Mesenchymal stem cell (in vitro differentiated cells and primary cell): ENCODE data around the gene CHCHD2.
"Not testable (repeated sequence)": the region's sequence is repeated elsewhere in the genome, so short reads cannot be mapped to it uniquely, and the experiment has no call there.

Experiments used
- DNase-seq: peaks from one replicate; pipeline ENCODE4 v3.0.0-alpha.2; 2013
- H2AFZ ChIP-seq: one replicate; pipeline ENCODE4 v1.6.1; 2013; ENCODE audit warnings: low read depth, mild to moderate bottlenecking, control low read depth, inconsistent platforms, low read length, moderate library complexity
- H2AK5ac ChIP-seq: 2 replicates; pipeline ENCODE4 v1.6.1; 2013; ENCODE audit warnings: low read length, moderate library complexity, mild to moderate bottlenecking, inconsistent platforms; ENCODE audit not compliant: severe bottlenecking
- H2BK120ac ChIP-seq: one replicate; pipeline ENCODE4 v1.6.1; 2013; ENCODE audit warnings: low read depth, mild to moderate bottlenecking, inconsistent platforms, low read length, moderate library complexity
- H2BK12ac ChIP-seq, 2 experiments: one replicate each; pipeline ENCODE4 v1.6.1; 2013; ENCODE audit warnings: inconsistent platforms in 2 of 2, low read length in 2 of 2, mild to moderate bottlenecking in 2 of 2, moderate library complexity in 2 of 2, control low read depth in 1 of 2
- H2BK15ac ChIP-seq: one replicate; pipeline ENCODE4 v1.6.1; 2013; ENCODE audit warnings: mild to moderate bottlenecking, low read depth, inconsistent platforms; ENCODE audit not compliant: poor library complexity, severe bottlenecking
- H2BK5ac ChIP-seq: 2 replicates; pipeline ENCODE4 v1.6.1; 2013; ENCODE audit warnings: low read depth, mild to moderate bottlenecking, low read length, control low read depth, inconsistent platforms; ENCODE audit not compliant: poor library complexity, severe bottlenecking
- H3K14ac ChIP-seq, 2 experiments: one replicate each; pipeline ENCODE4 v1.6.1; 2013; ENCODE audit warnings: inconsistent platforms in 2 of 2, low read length in 2 of 2, control low read depth in 1 of 2, mild to moderate bottlenecking in 1 of 2, moderate library complexity in 1 of 2
- H3K18ac ChIP-seq, 2 experiments: one replicate each; pipeline ENCODE4 v1.6.1; 2013; ENCODE audit warnings: inconsistent platforms in 2 of 2, low read length in 2 of 2, control low read depth in 1 of 2, low read depth in 1 of 2, mild to moderate bottlenecking in 1 of 2
- H3K23ac ChIP-seq, 2 experiments: one replicate each; pipeline ENCODE4 v1.6.1; 2013; ENCODE audit warnings: inconsistent platforms in 2 of 2, low read length in 2 of 2, mild to moderate bottlenecking in 2 of 2, moderate library complexity in 2 of 2, control low read depth in 1 of 2
- H3K27ac ChIP-seq: 2 replicates; pipeline ENCODE4 v1.5.1; 2013; ENCODE audit warnings: mild to moderate bottlenecking, moderate library complexity, low read length, control low read depth, inconsistent platforms; ENCODE audit not compliant: poor library complexity, severe bottlenecking
- H3K27me3 ChIP-seq, 2 experiments: 2 replicates each; pipeline versions ENCODE4 v1.6.1 to v1.7.0; 2013; ENCODE audit warnings: low read length in 2 of 2, mild to moderate bottlenecking in 2 of 2, moderate library complexity in 2 of 2, control low read depth in 1 of 2, inconsistent platforms in 1 of 2; ENCODE audit not compliant: control insufficient read depth in 1 of 2, insufficient read depth in 1 of 2
- H3K36me3 ChIP-seq, 2 experiments: 2 replicates each; pipeline versions ENCODE4 v1.6.1 to v1.7.0; 2013; ENCODE audit warnings: low read length in 2 of 2, control low read depth in 1 of 2, inconsistent platforms in 1 of 2, low read depth in 1 of 2, mild to moderate bottlenecking in 1 of 2; ENCODE audit not compliant: insufficient read depth in 2 of 2, control insufficient read depth in 1 of 2
- H3K4ac ChIP-seq, 2 experiments: one replicate each; pipeline ENCODE4 v1.6.1; 2013; ENCODE audit warnings: inconsistent platforms in 2 of 2, low read length in 2 of 2, mild to moderate bottlenecking in 2 of 2, moderate library complexity in 2 of 2, control low read depth in 1 of 2, low read depth in 1 of 2
- H3K4me1 ChIP-seq: 2 replicates; pipeline ENCODE4 v1.6.1; 2013; ENCODE audit warnings: low read depth, low read length, control low read depth; ENCODE audit not compliant: control insufficient read depth, insufficient read depth
- H3K4me2 ChIP-seq: 2 replicates; pipeline ENCODE4 v1.6.1; 2013; ENCODE audit warnings: low read length, mild to moderate bottlenecking, inconsistent platforms; ENCODE audit not compliant: poor library complexity, severe bottlenecking
- H3K4me3 ChIP-seq, 2 experiments: 2 replicates each; pipeline versions ENCODE4 v1.5.1 to v1.7.0; 2013; ENCODE audit warnings: low read length in 2 of 2, mild to moderate bottlenecking in 2 of 2, control low read depth in 1 of 2, low read depth in 1 of 2; ENCODE audit not compliant: insufficient read depth in 1 of 2
- H3K79me1 ChIP-seq: replicated peaks from 2 replicates; pipeline ENCODE4 v1.6.1; 2013; ENCODE audit warnings: mild to moderate bottlenecking, control low read depth, low read length, inconsistent platforms; ENCODE audit not compliant: poor library complexity, severe bottlenecking
- H3K9ac ChIP-seq: 2 replicates; pipeline ENCODE4 v1.7.0; 2013; ENCODE audit warnings: mild to moderate bottlenecking, low read length, moderate library complexity
- H3K9me3 ChIP-seq: 2 replicates; pipeline ENCODE4 v1.7.0; 2013; ENCODE audit warnings: mild to moderate bottlenecking, low read length; ENCODE audit not compliant: control insufficient read depth
- H4K8ac ChIP-seq: one replicate; pipeline ENCODE4 v1.6.1; 2013; ENCODE audit warnings: inconsistent platforms, mild to moderate bottlenecking, low read length, moderate library complexity
- H4K91ac ChIP-seq: one replicate; pipeline ENCODE4 v1.6.1; 2013; ENCODE audit warnings: mild to moderate bottlenecking, low read length, inconsistent platforms
- WGBS: methylation state at CpG from one replicate; pipeline ENCODE4 v1.1.7; 2013; ENCODE audit warnings: mixed read lengths; 5-methylcytosine and 5-hydroxymethylcytosine counted together

Gene CHCHD2

DNA sequence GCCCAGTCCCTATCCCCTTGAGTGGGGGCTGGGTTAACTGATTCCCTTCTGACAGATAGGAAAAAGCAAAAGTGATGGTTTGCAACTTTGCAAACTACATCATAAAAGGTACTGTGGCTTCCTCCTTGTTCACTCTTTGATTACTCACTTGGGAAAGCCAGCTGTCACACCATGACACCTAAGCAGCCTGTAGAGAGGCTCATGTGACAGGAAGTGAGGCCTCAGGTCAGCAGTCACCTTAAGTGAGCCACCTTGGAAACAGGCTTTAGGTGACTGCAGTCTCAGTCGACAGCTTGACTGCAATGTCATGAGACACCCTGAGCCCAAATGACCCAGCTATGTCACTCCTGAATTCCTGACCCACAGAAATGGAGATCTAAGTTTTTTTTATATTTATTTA lies 4.3 kb upstream of the CHCHD2 start:
- no peak overlapping the region for H3K4ac ChIP-seq
- no peak overlapping the region for H4K8ac ChIP-seq
- no peaks in the 10 kb centered on the region for H3K79me1 ChIP-seq
- no peak overlapping the region for H2BK5ac ChIP-seq
- no peak overlapping the region for H3K23ac ChIP-seq
- H2BK12ac ChIP-seq, result no peak overlapping the region
- no CpG with 5 or more reads among the region's 1 CpG for WGBS
- H3K4me1 ChIP-seq, result no peaks in the 10 kb centered on the region
- no peaks in the 10 kb centered on the region for H3K36me3 ChIP-seq
- no peaks in the 10 kb centered on the region for H3K9me3 ChIP-seq
- H4K91ac ChIP-seq, result no peak overlapping the region
- no peak overlapping the region for H2BK120ac ChIP-seq
- no peak overlapping the region for H3K4me3 ChIP-seq
- no peak overlapping the region for H3K4me2 ChIP-seq
- no peak overlapping the region for H2BK15ac ChIP-seq
- H2AK5ac ChIP-seq, result no peak overlapping the region
- no peak overlapping the region for H2AFZ ChIP-seq
- H3K9ac ChIP-seq, result no peak overlapping the region
- no peak overlapping the region for H3K14ac ChIP-seq
- no peak for DNase-seq
- no peak overlapping the region for H3K27ac ChIP-seq
- H3K18ac ChIP-seq, result no peak overlapping the region
- no peaks in the 10 kb centered on the region for H3K27me3 ChIP-seq

DNA sequence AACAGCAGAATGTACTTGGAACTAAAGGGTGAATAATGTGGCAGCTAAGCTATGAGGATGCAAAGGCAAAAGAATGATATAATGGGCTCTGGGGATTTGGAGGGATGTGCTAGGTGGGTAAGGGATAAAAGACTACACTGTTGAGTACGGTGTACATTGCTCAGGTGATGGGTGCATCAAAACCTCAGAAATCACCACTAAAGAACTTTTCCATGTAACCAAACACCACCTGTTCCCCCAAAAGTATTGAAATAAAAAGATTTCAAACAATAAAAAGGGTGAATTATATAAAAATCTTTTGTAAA lies 1.6 kb upstream of the CHCHD2 start:
- Histone ChIP-seq H3K4me3 (no peak overlapping the region), H3K27ac (no peak overlapping the region), H3K79me1 (no peaks in the 10 kb centered on the region), H3K14ac (no peak overlapping the region), H4K8ac (no peak overlapping the region), H2BK15ac (no peak overlapping the region), H3K4me1 (no peaks in the 10 kb centered on the region), H3K4me2 (no peak overlapping the region), H2BK12ac (no peak overlapping the region), H3K23ac (no peak overlapping the region), H2BK5ac (no peak overlapping the region), H3K9me3 (no peaks in the 10 kb centered on the region), H3K18ac (no peak overlapping the region), H2BK120ac (no peak overlapping the region), H4K91ac (no peak overlapping the region), H3K4ac (no peak overlapping the region), H3K27me3 (no peaks in the 10 kb centered on the region), H3K9ac (no peak overlapping the region), H2AK5ac (no peak overlapping the region), H3K36me3 (peaks cover 7 to 13% of the 10 kb centered on the region in 2 experiments), H2AFZ (no peak overlapping the region)
- DNase-seq, result no peak
- no CpG with 5 or more reads among the region's 1 CpG for WGBS

DNA sequence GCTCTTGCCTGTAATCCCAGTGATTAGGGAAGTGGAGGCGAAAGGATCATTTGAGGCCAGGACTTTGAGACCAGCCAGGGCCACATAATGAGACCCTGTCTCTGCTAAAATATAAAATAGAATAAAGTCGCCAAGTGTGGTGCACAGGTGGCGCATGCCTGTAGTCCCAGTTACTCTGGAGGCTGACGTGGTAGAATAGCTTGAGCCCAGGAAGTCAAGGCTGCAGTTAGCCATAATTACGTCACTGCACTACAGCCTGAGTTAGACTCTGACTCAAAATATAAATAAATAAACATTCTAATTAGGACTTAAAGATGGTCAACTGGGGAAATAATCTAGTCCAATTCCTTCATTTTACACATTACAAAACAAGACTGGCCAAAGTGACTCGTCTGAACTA lies 768 bp downstream of the CHCHD2 start:
- Histone ChIP-seq H3K4me2 (peak overlapping the region; percentile 47), H2AFZ (no peak overlapping the region), H3K27ac (no peak overlapping the region), H4K8ac (no peak overlapping the region), H3K4me3 (peak overlapping the region in 1 of 2 experiments; percentile 97), H2AK5ac (no peak overlapping the region), H3K27me3 (no peaks in the 10 kb centered on the region), H3K4ac (no peak overlapping the region), H4K91ac (no peak overlapping the region), H3K18ac (no peak overlapping the region), H2BK12ac (no peak overlapping the region), H2BK5ac (no peak overlapping the region), H3K14ac (no peak overlapping the region), H3K36me3 (peaks cover 10 to 37% of the 10 kb centered on the region in 2 experiments), H3K9ac (peak overlapping the region; percentile 100), H3K79me1 (no peaks in the 10 kb centered on the region), H3K9me3 (no peaks in the 10 kb centered on the region), H3K23ac (no peak overlapping the region), H3K4me1 (no peaks in the 10 kb centered on the region), H2BK15ac (no peak overlapping the region), H2BK120ac (no peak overlapping the region)
- peak; percentile 81 for DNase-seq
- 72% methylated on average over 5 of the region's 6 CpGs for WGBS

- WGBS, result 89% methylated on average over 8 of the region's 9 CpGs
- not testable (repeated sequence) for H2AK5ac ChIP-seq, H3K23ac ChIP-seq, H2BK120ac ChIP-seq, H3K4me2 ChIP-seq, H3K9ac ChIP-seq, H3K27ac ChIP-seq, H2BK5ac ChIP-seq, H3K4me3 ChIP-seq, H4K8ac ChIP-seq, H4K91ac ChIP-seq, H2BK12ac ChIP-seq, DNase-seq, H3K9me3 ChIP-seq, H3K27me3 ChIP-seq, H2AFZ ChIP-seq, H3K79me1 ChIP-seq, H3K18ac ChIP-seq, H3K4ac ChIP-seq, H3K4me1 ChIP-seq, H2BK15ac ChIP-seq, H3K14ac ChIP-seq
- H3K36me3 ChIP-seq, result peaks cover 14 to 51% of the 10 kb centered on the region in 2 experiments
Measured at GRCh38 chr7:56104138-56104537, 2.1 kb downstream of the CHCHD2 start.
